IPS-20b (cell line): Measurements from ENCODE around the gene LENG9.

Experiments used
- H3K27ac ChIP-seq: one replicate; pipeline ENCODE4 v1.5.1; 2013; ENCODE audit warnings: low read length
- H3K27me3 ChIP-seq: 2 replicates; pipeline ENCODE4 v1.6.1; 2013; ENCODE audit warnings: mild to moderate bottlenecking, low read length, inconsistent platforms; ENCODE audit not compliant: insufficient read depth
- H3K36me3 ChIP-seq: 2 replicates; pipeline ENCODE4 v1.6.1; 2013; ENCODE audit warnings: low read depth, mild to moderate bottlenecking, inconsistent platforms, low read length, moderate library complexity; ENCODE audit not compliant: insufficient read depth
- H3K4me1 ChIP-seq: 2 replicates; pipeline ENCODE4 v1.6.1; 2013; ENCODE audit warnings: mild to moderate bottlenecking, control low read depth, inconsistent platforms, low read length, moderate library complexity; ENCODE audit not compliant: insufficient read depth
- H3K4me3 ChIP-seq: 2 replicates; pipeline ENCODE4 v1.5.1; 2013; ENCODE audit warnings: mild to moderate bottlenecking, low read length, inconsistent platforms
- H3K9ac ChIP-seq: 2 replicates; pipeline ENCODE4 v1.6.1; 2013; ENCODE audit warnings: low read depth, mild to moderate bottlenecking, inconsistent platforms, low read length, moderate library complexity
- H3K9me3 ChIP-seq: 2 replicates; pipeline ENCODE4 v1.6.1; 2013; ENCODE audit warnings: mild to moderate bottlenecking, low read depth, low read length, inconsistent platforms; ENCODE audit not compliant: insufficient read depth

LENG9 gene

GRCh38 chr19:54415208-54415900 is 48.2 kb downstream of the LENG9 start, which contains the start of gene TTYH1:
Gene TTYH1, plus strand, starts transcription at chr19:54415464. Its CDS starts 89 bp downstream, at chr19:54415553.
- Histone ChIP-seq H3K27ac (no peak within 1 kb of the TSS), H3K9ac (peak within 1 kb of the TSS; percentile 71; the same call in 1 of the 2 replicates), H3K4me1 (peaks cover 10% of the 10 kb centered on the region; the same call in 1 of the 2 replicates), H3K36me3 (peaks cover 6% of the 10 kb centered on the region; the same call in 1 of the 2 replicates), H3K27me3 (peaks cover 59% of the 10 kb centered on the region), H3K9me3 (no peaks in the 10 kb centered on the region), H3K4me3 (peak within 1 kb of the TSS; percentile 72)

GRCh38 chr19:54414156-54414555 is 49.4 kb downstream of the LENG9 start:
- H3K4me1 ChIP-seq: peaks cover 4% of the 10 kb centered on the region; the same call in 1 of the 2 replicates
- H3K27me3 ChIP-seq: peaks cover 63% of the 10 kb centered on the region
- H3K27ac ChIP-seq: no peak overlapping the region
- peaks cover 6% of the 10 kb centered on the region; the same call in 1 of the 2 replicates for H3K36me3 ChIP-seq
- H3K9ac ChIP-seq: no peak overlapping the region
- no peak overlapping the region for H3K4me3 ChIP-seq
- H3K9me3 ChIP-seq: no peaks in the 10 kb centered on the region

DNA sequence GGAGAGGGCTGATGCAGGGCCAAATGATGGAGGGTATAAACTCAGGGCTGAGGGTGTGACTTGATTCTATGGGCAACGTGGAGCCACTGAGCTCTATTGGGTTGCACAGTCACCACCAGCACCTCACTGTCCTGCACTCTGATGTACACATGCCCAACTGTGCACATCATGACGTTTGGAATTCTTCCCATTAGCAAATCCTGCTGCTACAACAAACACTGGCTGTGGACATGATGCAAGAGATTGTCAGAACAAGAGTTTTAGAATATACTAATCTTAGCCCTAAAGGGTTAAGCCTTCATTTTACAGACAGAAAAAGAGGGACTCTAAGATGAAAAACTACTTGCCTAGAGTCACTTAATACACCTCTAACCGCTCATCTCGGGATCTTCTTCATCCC is 50.7 kb downstream of the LENG9 start:
- H3K4me1 ChIP-seq: no peaks in the 10 kb centered on the region; the same call in 1 of the 2 replicates
- no peaks in the 10 kb centered on the region for H3K9me3 ChIP-seq
- no peak overlapping the region for H3K4me3 ChIP-seq
- no peak overlapping the region for H3K9ac ChIP-seq
- H3K27ac ChIP-seq: no peak overlapping the region
- H3K36me3 ChIP-seq: peaks cover 6% of the 10 kb centered on the region; the same call in 1 of the 2 replicates
- H3K27me3 ChIP-seq: peaks cover 59% of the 10 kb centered on the region
